ENCODE results near the gene SPG21.
"Not testable (repeated sequence)": the region's sequence is repeated elsewhere in the genome, so short reads cannot be mapped to it uniquely, and the experiment has no call there.

Gene SPG21

GRCh38 chr15:64989416-64990167 is at the start of gene SPG21:
Gene SPG21, minus strand, starts transcription at chr15:64989914. Its CDS starts 6,345 bp downstream, at chr15:64983569.
- peak; percentile 92 for DNase-seq (ENCODE audit: extremely low spot score, insufficient read length, low read depth)
- FAIRE-seq: peak; percentile 97

GRCh38 chr15:65038836-65039235 is 49.1 kb upstream of the SPG21 start:
- no peak for FAIRE-seq

GRCh38 chr15:65038428-65038827 is 48.7 kb upstream of the SPG21 start:
- DNase-seq (ENCODE audit: extremely low spot score, insufficient read length, low read depth) (no peak), FAIRE-seq (no peak)

More at GRCh38 chr15:65038836-65039235, 49.1 kb upstream of the SPG21 start:
- no peak for DNase-seq (ENCODE audit: extremely low spot score, insufficient read length, low read depth)

GRCh38 chr15:65037309-65037708 is 47.6 kb upstream of the SPG21 start:
- FAIRE-seq (no peak), DNase-seq (ENCODE audit: extremely low spot score, insufficient read length, low read depth) (no peak)

- DNase-seq (ENCODE audit: extremely low spot score, insufficient read length, low read depth) (no peak), FAIRE-seq (no peak)
Measured at GRCh38 chr15:65034719-65035118, 45.0 kb upstream of the SPG21 start.

- peak; percentile 18 for FAIRE-seq
- DNase-seq (ENCODE audit: extremely low spot score, insufficient read length, low read depth): no peak
Measured at GRCh38 chr15:65033659-65034269, 44.0 kb upstream of the SPG21 start.

- peak; percentile 59 for FAIRE-seq
- DNase-seq (ENCODE audit: extremely low spot score, insufficient read length, low read depth): no peak
Measured at GRCh38 chr15:65032801-65033537, 43.3 kb upstream of the SPG21 start.

GRCh38 chr15:65029736-65030208 is 40.1 kb upstream of the SPG21 start:
- no peak for DNase-seq (ENCODE audit: extremely low spot score, insufficient read length, low read depth)
- no peak for FAIRE-seq

- DNase-seq (ENCODE audit: extremely low spot score, insufficient read length, low read depth): peak; percentile 99
- FAIRE-seq: peak; percentile 82
Measured at GRCh38 chr15:65028921-65029735, 39.4 kb upstream of the SPG21 start, which contains the start of gene MTFMT. Gene MTFMT, minus strand, starts transcription at chr15:65029639. Its CDS starts 26 bp downstream, at chr15:65029613.

- no peak for FAIRE-seq
- no peak for DNase-seq (ENCODE audit: extremely low spot score, insufficient read length, low read depth)
Measured at GRCh38 chr15:65028338-65028737, 38.6 kb upstream of the SPG21 start.

- FAIRE-seq (no peak), DNase-seq (ENCODE audit: extremely low spot score, insufficient read length, low read depth) (no peak)
Measured at GRCh38 chr15:65027593-65027992, 37.9 kb upstream of the SPG21 start.

GRCh38 chr15:65026756-65027155 is 37.0 kb upstream of the SPG21 start:
- FAIRE-seq (no peak), DNase-seq (ENCODE audit: extremely low spot score, insufficient read length, low read depth) (no peak)

GRCh38 chr15:65021488-65021887 is 31.8 kb upstream of the SPG21 start:
- no peak for DNase-seq (ENCODE audit: extremely low spot score, insufficient read length, low read depth)

GRCh38 chr15:65020419-65020818 is 30.7 kb upstream of the SPG21 start:
- DNase-seq (ENCODE audit: extremely low spot score, insufficient read length, low read depth): no peak
- no peak for FAIRE-seq

More at GRCh38 chr15:65021488-65021887, 31.8 kb upstream of the SPG21 start:
- FAIRE-seq: no peak

- not testable (repeated sequence) for DNase-seq (ENCODE audit: extremely low spot score, insufficient read length, low read depth); FAIRE-seq
Measured at GRCh38 chr15:65011198-65011597, 21.5 kb upstream of the SPG21 start.

- FAIRE-seq (no peak), DNase-seq (ENCODE audit: extremely low spot score, insufficient read length, low read depth) (no peak)
Measured at GRCh38 chr15:65008983-65009382, 19.3 kb upstream of the SPG21 start.

- no peak for FAIRE-seq
- no peak for DNase-seq (ENCODE audit: extremely low spot score, insufficient read length, low read depth)
Measured at GRCh38 chr15:65006876-65007275, 17.2 kb upstream of the SPG21 start.

GRCh38 chr15:65004993-65005392 is 15.3 kb upstream of the SPG21 start:
- no peak for FAIRE-seq
- DNase-seq (ENCODE audit: extremely low spot score, insufficient read length, low read depth): no peak

- DNase-seq (ENCODE audit: extremely low spot score, insufficient read length, low read depth): no peak
- no peak for FAIRE-seq
Measured at GRCh38 chr15:64997745-64998375, 8.1 kb upstream of the SPG21 start.
